GM12878 (cell line): Measurements from ENCODE around the gene UTP20. TPM values are rescaled to one million over a fixed set of nuclear protein-coding genes. Genes with fewer than 3 reads are reported as not detected.

Experiments
- ATAC-seq: fragments of 200-7000 bp; cut with Tn5 transposase; 3 replicates; pipeline ENCODE4 v1.9.1; 2020; ENCODE audit warnings: mild to moderate bottlenecking, moderate library complexity
- BruUV-seq: library from RNA; stranded (reverse); fragments of 400-500 nt; replicated peaks from 2 replicates; lab custom pipeline; 2021; lab: Mats Ljungman, UMichigan
- CTCF ChIA-PET: fragments of 300-600 bp; sonication (Branson Sonifier 250); formaldehyde crosslinking; extraction: SDS; loops from one replicate; lab custom pipeline; 2021; ENCODE audit warnings: inconsistent platforms; lab: Yijun Ruan, JAX
- POLR2A ChIA-PET: fragments of 350-600 bp; formaldehyde crosslinking; extraction: SDS; loops from one replicate; lab custom pipeline; 2021; ENCODE audit warnings: inconsistent platforms; lab: Charles Lee
- RAD21 ChIA-PET: fragments of 300-600 bp; sonication (Branson Sonifier 250); formaldehyde crosslinking; loops from one replicate; lab custom pipeline; 2023; ENCODE audit warnings: antibody characterized with exemption; ENCODE audit not compliant: unreplicated experiment; lab: Charles Lee
- SMC1A ChIA-PET: fragments of 300-600 bp; sonication (Branson Sonifier 250); formaldehyde crosslinking; loops from one replicate; lab custom pipeline; 2023; ENCODE audit not compliant: unreplicated experiment, uncharacterized antibody; lab: Charles Lee
- DNase-seq: peaks from one replicate; pipeline ENCODE4 v3.0.0-alpha.2; 2011; ENCODE audit warnings: low read depth, low spot score
- FAIRE-seq: peaks from 3 replicates; lab custom pipeline; 2011; peaks lifted over from hg19 to GRCh38; lab: Jason Lieb, UNC
- H2AFZ ChIP-seq: 2 replicates; pipeline ENCODE4 v1.6.0; 2011; ENCODE audit warnings: low read depth, low read length, control low read depth; ENCODE audit not compliant: control insufficient read depth
- H3K27ac ChIP-seq: 2 replicates; pipeline ENCODE4 v1.5.1; 2011; ENCODE audit warnings: control low read depth; ENCODE audit not compliant: control insufficient read depth, insufficient read depth
- H3K27me3 ChIP-seq, 2 experiments: replicated peaks in 1 of 2; 2 replicates each; pipeline versions ENCODE4 v1.6.0 to v1.6.1; 2011; ENCODE audit warnings: low read length in 1 of 2; ENCODE audit not compliant: control insufficient read depth in 2 of 2, insufficient read depth in 2 of 2
- H3K36me3 ChIP-seq, 2 experiments: 2 replicates each; pipeline ENCODE4 v1.5.1; 2011; ENCODE audit warnings: low read length in 1 of 2; ENCODE audit not compliant: control insufficient read depth in 2 of 2, insufficient read depth in 2 of 2
- H3K4me1 ChIP-seq: 2 replicates; pipeline ENCODE4 v1.6.1; 2011; ENCODE audit warnings: mild to moderate bottlenecking, low read length, moderate library complexity, mixed read lengths; ENCODE audit not compliant: control insufficient read depth, insufficient read depth
- H3K4me2 ChIP-seq: 2 replicates; pipeline ENCODE4 v1.6.0; 2011; ENCODE audit warnings: control low read depth; ENCODE audit not compliant: control insufficient read depth, insufficient read depth
- H3K4me3 ChIP-seq: fragments of 200-600 bp; sonication (generic); 2 replicates; pipeline ENCODE4 v1.5.1; 2016
- H3K79me2 ChIP-seq: 2 replicates; pipeline ENCODE4 v1.6.0; 2011; ENCODE audit warnings: low read length; ENCODE audit not compliant: control insufficient read depth, insufficient read depth
- H3K9ac ChIP-seq: 2 replicates; pipeline ENCODE4 v1.8.0; 2011; ENCODE audit warnings: low read length, control low read depth, mixed read lengths; ENCODE audit not compliant: control insufficient read depth, insufficient read depth
- H3K9me3 ChIP-seq: replicated peaks from 3 replicates; pipeline ENCODE4 v1.5.1; 2011; ENCODE audit warnings: mild to moderate bottlenecking, low read length; ENCODE audit not compliant: control insufficient read depth, insufficient read depth
- H4K20me1 ChIP-seq: 2 replicates; pipeline ENCODE4 v1.6.0; 2011; ENCODE audit not compliant: control insufficient read depth, insufficient read depth
- CHD4 ChIP-seq: fragments of 200-600 bp; sonication (generic); IDR thresholded peaks from 2 replicates; pipeline ENCODE4 v1.6.1; 2016; ENCODE audit warnings: mild to moderate bottlenecking
- ESRRA ChIP-seq: IDR thresholded peaks from 2 replicates; pipeline ENCODE4 v1.6.1; 2012; ENCODE audit warnings: mild to moderate bottlenecking, low read length, improper control_type of control experiment
- EZH2 ChIP-seq: IDR thresholded peaks from 2 replicates; pipeline ENCODE4 v1.6.1; 2012; ENCODE audit warnings: low read depth, mild to moderate bottlenecking, control low read depth, inconsistent platforms, low read length, borderline replicate concordance; ENCODE audit not compliant: control insufficient read depth
- HDAC2 ChIP-seq: fragments of 200-600 bp; sonication (generic); IDR thresholded peaks from 2 replicates; pipeline ENCODE4 v1.6.1; 2017
- IKZF2 ChIP-seq, 2 experiments: fragments of 450-650 bp; IDR thresholded peaks; 2 replicates each; pipeline ENCODE4 v1.6.1; 2017; ENCODE audit warnings: mild to moderate bottlenecking in 2 of 2, moderate library complexity in 2 of 2
- JUNB ChIP-seq: IDR thresholded peaks from 2 replicates; pipeline ENCODE4 v1.6.1; 2016; ENCODE audit warnings: antibody characterized with exemption, mild to moderate bottlenecking
- MXI1 ChIP-seq: fragments of 150-350 bp; IDR thresholded peaks from 2 replicates; pipeline ENCODE4 v1.6.1; 2011; ENCODE audit warnings: low read depth, mild to moderate bottlenecking, inconsistent platforms, low read length, improper control_type of control experiment
- NBN ChIP-seq: fragments of 450-650 bp; IDR thresholded peaks from 2 replicates; pipeline ENCODE4 v1.6.1; 2016
- NFIC ChIP-seq: IDR thresholded peaks from 2 replicates; pipeline ENCODE4 v1.6.1; 2012; ENCODE audit warnings: low read depth, mild to moderate bottlenecking, inconsistent platforms, low read length, moderate library complexity
- NFYA ChIP-seq: IDR thresholded peaks from 2 replicates; pipeline ENCODE4 v1.6.1; 2011; ENCODE audit warnings: low read depth, mild to moderate bottlenecking, low read length, improper control_type of control experiment, borderline replicate concordance
- NRF1 ChIP-seq: conservative IDR thresholded peaks from 2 replicates; pipeline ENCODE4 v1.6.1; 2011; ENCODE audit warnings: mild to moderate bottlenecking, low read depth, low read length, improper control_type of control experiment
- PML ChIP-seq: IDR thresholded peaks from 2 replicates; pipeline ENCODE4 v1.6.1; 2012; ENCODE audit warnings: low read length, inconsistent platforms
- SMARCA5 ChIP-seq: fragments of 450-650 bp; IDR thresholded peaks from 2 replicates; pipeline ENCODE4 v1.6.1; 2017; ENCODE audit warnings: mild to moderate bottlenecking
- TCF12 ChIP-seq: IDR thresholded peaks from 2 replicates; pipeline ENCODE4 v1.6.1; 2011; ENCODE audit warnings: low read depth, mild to moderate bottlenecking, low read length
- TCF7 ChIP-seq: IDR thresholded peaks from 2 replicates; pipeline ENCODE4 v1.6.1; 2014; ENCODE audit warnings: antibody characterized with exemption, borderline replicate concordance
- YBX1 ChIP-seq: fragments of 450-650 bp; IDR thresholded peaks from 2 replicates; pipeline ENCODE4 v1.6.1; 2016; ENCODE audit warnings: antibody characterized with exemption
- ZNF207 ChIP-seq: fragments of 450-650 bp; IDR thresholded peaks from 2 replicates; pipeline ENCODE4 v1.6.1; 2014; ENCODE audit warnings: antibody characterized with exemption, mild to moderate bottlenecking, borderline replicate concordance
- WGBS: methylation state at CpG from one replicate; pipeline ENCODE4 v1.1.6; 2016; ENCODE audit warnings: low lambda C conversion rate; ENCODE audit not compliant: insufficient replicate concordance, insufficient coverage; ENCODE audit errors: missing lambda C conversion rate; 5-methylcytosine and 5-hydroxymethylcytosine counted together
- in situ Hi-C: fragments of 300-500 bp; cut with MboI; formaldehyde crosslinking; loops from 9 replicates; pipeline ENCODE4 v1.14.3; 2018; ENCODE audit warnings: mixed read lengths
- intact Hi-C: fragments of 100-400 bp; cut with micrococcal nuclease; formaldehyde crosslinking; loops from one replicate; pipeline ENCODE4 v1.14.2; 2022; ENCODE audit not compliant: unreplicated experiment
- polyA plus RNA-seq, 11 experiments: library from polyadenylated mRNA; depleted of rRNA in 4 of 11; unstranded in 6 of 11; stranded (reverse) in 5 of 11; fragments of >200 nt; fragmentation: Nextera tagmentation in 4 of 11; fragmentation: Illumina TruSeq in 1 of 11; extraction: Ambion mirVana in 4 of 11; extraction: Trizol in 1 of 11; gene quantifications; 1 replicate in 1 of 11; 2 replicates in 10 of 11; pipeline versions ENCODE4 v1.2.1 to v1.2.3, GENCODE V29; 2011 to 2016; ENCODE audit warnings: inconsistent platforms in 2 of 11, missing spikeins in 2 of 11, low read depth in 1 of 11
- total RNA-seq, 4 experiments: library from RNA; depleted of rRNA in 3 of 4; stranded (reverse); fragments of >200 nt in 3 of 4; fragmentation: Illumina TruSeq in 1 of 4; extraction: Trizol in 1 of 4; gene quantifications; 2 replicates each; pipeline versions ENCODE4 v1.2.1 to v1.2.3, GENCODE V29; 2013 to 2021
- TF ChIP-seq, protein P1 (sequence below): fragments of 450-650 bp; IDR thresholded peaks from 2 replicates; pipeline ENCODE4 v1.6.1; 2017; ENCODE audit warnings: antibody characterized with exemption, mild to moderate bottlenecking, moderate library complexity

The UTP20 gene
- total and polyA plus RNA-seq, 10 of the 15 experiments (the other 5 are each of a cell fraction or from before 2014, with no cell fraction given), result 3.6 to 25.6 (median 16.7) TPM

GRCh38 chr12:101375573-101375972, 95.7 kb downstream of the UTP20 start:
- H3K4me2 ChIP-seq, result no peak overlapping the region
- H3K4me3 ChIP-seq, result no peak overlapping the region
- H3K9ac ChIP-seq, result no peak overlapping the region
- in situ Hi-C loops, result no loop called here
- no peaks in the 10 kb centered on the region for H3K27me3 ChIP-seq
- no peaks in the 10 kb centered on the region for H3K79me2 ChIP-seq
- FAIRE-seq, result no peak
- SMC1A ChIA-PET, result no interaction called here
- TF ChIP-seq TCF7, result 0 out of 2 replicates have a peak, but pooled peaks have one; percentile 22
- no peak for TF ChIP-seq ESRRA
- TF ChIP-seq NRF1, result no peak
- no peak for TF ChIP-seq NFYA
- no peak for TF ChIP-seq EZH2
- TF ChIP-seq NFIC, result peak; percentile 44; the same call in 1 of the 2 replicates
- no peak for TF ChIP-seq CHD4
- peak; percentile 67 for TF ChIP-seq JUNB
- TF ChIP-seq, all 136 proteins: peak for 3
- Histone ChIP-seq H3K4me1 (no peaks in the 10 kb centered on the region), H4K20me1 (no peaks in the 10 kb centered on the region), H3K27ac (no peak overlapping the region), H3K9me3 (no peaks in the 10 kb centered on the region), H2AFZ (no peak overlapping the region), H3K36me3 (peaks cover 7 to 31% of the 10 kb centered on the region in 2 experiments)
- no TSS peak for BruUV-seq
- ATAC-seq, result no peak
- RAD21 ChIA-PET, result no interaction called here
- no peak for DNase-seq
- intact Hi-C loops, result no loop called here
- CTCF ChIA-PET, result interaction anchor here (0.7 kb wide), 1 partner anchor 262 kb away, joined by 3 read pairs; no protein-coding TSS in a partner anchor
- WGBS, result 9% methylated on average over 5 of the region's 5 CpGs
- POLR2A ChIA-PET, result no interaction called here

- H3K4me3 ChIP-seq, result no peak overlapping the region
- in situ Hi-C loops, result no loop called here
- SMC1A ChIA-PET, result no interaction called here
- no peaks in the 10 kb centered on the region for H3K9me3 ChIP-seq
- H3K4me1 ChIP-seq, result no peaks in the 10 kb centered on the region
- H2AFZ ChIP-seq, result no peak overlapping the region
- TF ChIP-seq NBN (no peak), YBX1 (no peak), MXI1 (no peak), TCF12 (no peak), PML (no peak), SMARCA5 (no peak), ZNF207 (no peak), IKZF2 (IDR thresholded peaks at IDR 0.05) (no peak), HDAC2 (no peak)
- TF ChIP-seq, protein P1, sequence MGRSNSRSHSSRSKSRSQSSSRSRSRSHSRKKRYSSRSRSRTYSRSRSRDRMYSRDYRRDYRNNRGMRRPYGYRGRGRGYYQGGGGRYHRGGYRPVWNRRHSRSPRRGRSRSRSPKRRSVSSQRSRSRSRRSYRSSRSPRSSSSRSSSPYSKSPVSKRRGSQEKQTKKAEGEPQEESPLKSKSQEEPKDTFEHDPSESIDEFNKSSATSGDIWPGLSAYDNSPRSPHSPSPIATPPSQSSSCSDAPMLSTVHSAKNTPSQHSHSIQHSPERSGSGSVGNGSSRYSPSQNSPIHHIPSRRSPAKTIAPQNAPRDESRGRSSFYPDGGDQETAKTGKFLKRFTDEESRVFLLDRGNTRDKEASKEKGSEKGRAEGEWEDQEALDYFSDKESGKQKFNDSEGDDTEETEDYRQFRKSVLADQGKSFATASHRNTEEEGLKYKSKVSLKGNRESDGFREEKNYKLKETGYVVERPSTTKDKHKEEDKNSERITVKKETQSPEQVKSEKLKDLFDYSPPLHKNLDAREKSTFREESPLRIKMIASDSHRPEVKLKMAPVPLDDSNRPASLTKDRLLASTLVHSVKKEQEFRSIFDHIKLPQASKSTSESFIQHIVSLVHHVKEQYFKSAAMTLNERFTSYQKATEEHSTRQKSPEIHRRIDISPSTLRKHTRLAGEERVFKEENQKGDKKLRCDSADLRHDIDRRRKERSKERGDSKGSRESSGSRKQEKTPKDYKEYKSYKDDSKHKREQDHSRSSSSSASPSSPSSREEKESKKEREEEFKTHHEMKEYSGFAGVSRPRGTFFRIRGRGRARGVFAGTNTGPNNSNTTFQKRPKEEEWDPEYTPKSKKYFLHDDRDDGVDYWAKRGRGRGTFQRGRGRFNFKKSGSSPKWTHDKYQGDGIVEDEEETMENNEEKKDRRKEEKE, result no peak
- TF ChIP-seq, all 136 proteins: peak for 0
- intact Hi-C loops, result no loop called here
- RAD21 ChIA-PET, result no interaction called here
- H3K9ac ChIP-seq, result no peak overlapping the region
- CTCF ChIA-PET, result no interaction called here
- peaks cover 3 to 33% of the 10 kb centered on the region in 2 experiments for H3K36me3 ChIP-seq
- H4K20me1 ChIP-seq, result no peaks in the 10 kb centered on the region
- FAIRE-seq, result no peak
- H3K79me2 ChIP-seq, result no peaks in the 10 kb centered on the region
- no TSS peak for BruUV-seq
- POLR2A ChIA-PET, result no interaction called here
- DNase-seq, result no peak
- no peak overlapping the region for H3K4me2 ChIP-seq
- no peak overlapping the region for H3K27ac ChIP-seq
- no peak for ATAC-seq
- no peaks in the 10 kb centered on the region for H3K27me3 ChIP-seq
These were observed 99.2 kb downstream of the UTP20 start for GRCh38 chr12:101379149-101379548.
